Suprapubic skin (tissue), 4 donors: ENCODE data around the gene PCK2. TPM values are rescaled to one million over a fixed set of nuclear protein-coding genes. Genes with fewer than 3 reads are reported as not detected.

ENCODE experiments used
- DNase-seq, 2 donors: peaks; one replicate each; pipeline ENCODE4 v3.0.0-alpha.2; 2019; ENCODE audit warnings: low spot score in 2 of 2
- H3K27ac ChIP-seq: fragments of 200-600 bp; sonication (generic); one replicate; pipeline ENCODE4 v1.5.1; 2019
- H3K27me3 ChIP-seq: fragments of 200-600 bp; sonication (generic); one replicate; pipeline ENCODE4 v1.5.1; 2019
- H3K36me3 ChIP-seq: fragments of 200-600 bp; sonication (generic); one replicate; pipeline ENCODE4 v1.5.1; 2019
- H3K4me1 ChIP-seq: fragments of 200-600 bp; sonication (generic); one replicate; pipeline ENCODE4 v1.5.1; 2019
- H3K4me3 ChIP-seq: fragments of 200-600 bp; sonication (generic); one replicate; pipeline ENCODE4 v1.5.1; 2019; ENCODE audit warnings: mild to moderate bottlenecking
- H3K9me3 ChIP-seq: fragments of 200-600 bp; sonication (generic); one replicate; pipeline ENCODE4 v1.5.1; 2019
- EP300 ChIP-seq: sonication (generic); formaldehyde crosslinking; IDR thresholded peaks from one replicate; pipeline ENCODE4 v1.6.1; 2017; ENCODE audit warnings: antibody characterized with exemption
- POLR2A ChIP-seq, 2 donors: fragments of 450-650 bp; IDR thresholded peaks; one replicate each; pipeline ENCODE4 v1.6.1; 2017; ENCODE audit warnings: antibody characterized with exemption in 2 of 2, mild to moderate bottlenecking in 2 of 2, moderate library complexity in 2 of 2
- POLR2AphosphoS5 ChIP-seq, 3 donors: sonication (generic); formaldehyde crosslinking; IDR thresholded peaks; one replicate each; pipeline ENCODE4 v1.6.1; 2017; ENCODE audit warnings: antibody characterized with exemption in 3 of 3
- WGBS: methylation state at CpG from one replicate; pipeline ENCODE4 v1.1.5; 2018; 5-methylcytosine and 5-hydroxymethylcytosine counted together
- total RNA-seq, 4 donors: library from RNA; depleted of rRNA; stranded (reverse); fragments of >200 nt; gene quantifications; one replicate each; pipeline ENCODE4 v1.1.0, GENCODE V29; 2016
- TF ChIP-seq, protein P1 (sequence below), 2 donors: fragments of 200-600 bp in 1 of 2; fragments of 450-650 bp in 1 of 2; sonication (generic) in 1 of 2; IDR thresholded peaks; one replicate each; pipeline ENCODE4 v1.5.1; 2016 to 2019; ENCODE audit warnings: antibody characterized with exemption in 2 of 2, mild to moderate bottlenecking in 1 of 2, moderate library complexity in 1 of 2

Gene PCK2
- total RNA-seq, 4 donors from 2014 or later: 9.2 to 25.1 (median 14.4) TPM

DNA sequence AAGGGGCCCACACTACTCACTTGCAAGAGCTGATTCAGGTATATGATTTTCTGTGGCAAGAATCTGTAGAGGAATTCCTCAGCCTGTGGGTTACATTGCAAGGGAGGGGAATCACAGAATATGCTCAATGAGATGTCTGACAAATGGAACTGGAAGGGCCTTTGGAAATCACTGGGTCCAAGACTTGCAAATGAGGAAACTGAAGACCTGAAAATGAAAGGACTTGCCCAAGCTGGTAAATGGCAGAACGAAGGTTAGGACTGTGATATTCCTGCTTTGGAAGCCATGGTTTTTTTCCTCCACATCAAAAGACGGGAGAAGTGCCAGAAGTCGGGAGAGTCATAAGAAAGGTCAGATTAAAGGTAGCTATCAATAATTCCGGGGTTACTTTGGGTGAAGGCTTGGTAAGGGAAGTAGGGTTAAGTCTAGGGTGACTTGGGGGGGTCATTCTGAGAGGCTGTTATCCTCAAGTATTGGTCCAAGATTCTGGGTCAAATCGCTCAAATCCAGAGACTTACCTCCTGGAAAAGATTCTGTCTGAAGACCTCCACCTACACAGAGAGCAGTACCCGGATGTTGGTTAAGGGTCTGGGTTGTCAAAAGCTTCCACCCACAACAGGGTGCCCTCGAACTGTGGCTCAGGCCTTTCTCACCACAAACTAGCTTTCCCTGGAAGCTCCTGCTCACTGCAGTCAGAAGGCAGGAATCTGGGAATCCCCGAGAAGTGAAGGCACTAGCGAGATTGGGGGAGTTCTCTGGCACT, 51.8 kb downstream of the PCK2 start:
- DNase-seq: no peak
- Histone ChIP-seq H3K4me3 (peak overlapping the region; percentile 96), H3K36me3 (peaks cover 24% of the 10 kb centered on the region), H3K9me3 (no peaks in the 10 kb centered on the region), H3K27ac (peak overlapping the region; percentile 84), H3K4me1 (peaks cover 41% of the 10 kb centered on the region), H3K27me3 (no peaks in the 10 kb centered on the region)
- TF ChIP-seq, protein P1, sequence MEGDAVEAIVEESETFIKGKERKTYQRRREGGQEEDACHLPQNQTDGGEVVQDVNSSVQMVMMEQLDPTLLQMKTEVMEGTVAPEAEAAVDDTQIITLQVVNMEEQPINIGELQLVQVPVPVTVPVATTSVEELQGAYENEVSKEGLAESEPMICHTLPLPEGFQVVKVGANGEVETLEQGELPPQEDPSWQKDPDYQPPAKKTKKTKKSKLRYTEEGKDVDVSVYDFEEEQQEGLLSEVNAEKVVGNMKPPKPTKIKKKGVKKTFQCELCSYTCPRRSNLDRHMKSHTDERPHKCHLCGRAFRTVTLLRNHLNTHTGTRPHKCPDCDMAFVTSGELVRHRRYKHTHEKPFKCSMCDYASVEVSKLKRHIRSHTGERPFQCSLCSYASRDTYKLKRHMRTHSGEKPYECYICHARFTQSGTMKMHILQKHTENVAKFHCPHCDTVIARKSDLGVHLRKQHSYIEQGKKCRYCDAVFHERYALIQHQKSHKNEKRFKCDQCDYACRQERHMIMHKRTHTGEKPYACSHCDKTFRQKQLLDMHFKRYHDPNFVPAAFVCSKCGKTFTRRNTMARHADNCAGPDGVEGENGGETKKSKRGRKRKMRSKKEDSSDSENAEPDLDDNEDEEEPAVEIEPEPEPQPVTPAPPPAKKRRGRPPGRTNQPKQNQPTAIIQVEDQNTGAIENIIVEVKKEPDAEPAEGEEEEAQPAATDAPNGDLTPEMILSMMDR (IDR thresholded peaks at IDR 0.05): no peak
- TF ChIP-seq EP300 (no peak), POLR2AphosphoS5 (IDR thresholded peaks at IDR 0.05) (no peak), POLR2A (IDR thresholded peaks at IDR 0.05) (no peak)
- 10% methylated on average over 8 of the region's 9 CpGs for WGBS

DNA sequence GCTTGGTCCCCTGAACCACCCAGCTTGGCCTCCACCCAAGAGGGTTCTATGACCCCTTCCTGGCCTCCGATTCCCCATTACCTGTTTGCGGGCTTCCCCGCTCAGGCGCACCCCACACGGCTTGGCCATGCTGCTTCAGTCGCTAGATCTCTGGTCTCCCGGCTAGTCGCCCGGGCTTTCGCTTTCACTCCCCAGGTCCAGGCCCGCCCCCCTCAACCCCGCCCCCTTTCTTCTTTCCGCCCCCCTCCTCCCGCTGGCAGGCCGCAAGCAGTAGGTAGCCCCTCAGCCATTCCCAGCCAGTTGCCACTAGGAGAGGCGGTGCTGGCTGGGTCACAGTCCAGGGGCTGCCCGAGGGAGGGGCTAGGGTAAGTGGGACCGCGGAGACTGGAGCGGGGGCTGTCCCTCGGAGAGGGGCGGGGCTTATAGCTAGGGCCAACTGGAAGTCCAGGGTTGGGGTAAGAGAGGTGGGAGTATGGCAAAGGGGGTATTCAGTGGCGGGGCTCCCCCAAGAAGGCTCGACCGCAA, 52.4 kb downstream of the PCK2 start, which contains the start of gene PSME2:
PSME2 (minus strand) TSS at position 158 of the 525 bp plus-strand sequence; CDS start at position 129, 29 bp downstream.
- TF ChIP-seq, protein P1 (IDR thresholded peaks at IDR 0.05): no peak
- TF ChIP-seq POLR2AphosphoS5 (IDR thresholded peaks at IDR 0.05): no peak
- TF ChIP-seq EP300: no peak
- TF ChIP-seq POLR2A (IDR thresholded peaks at IDR 0.05): no peak
- H3K27ac ChIP-seq: peak within 1 kb of the TSS; percentile 84

DNA sequence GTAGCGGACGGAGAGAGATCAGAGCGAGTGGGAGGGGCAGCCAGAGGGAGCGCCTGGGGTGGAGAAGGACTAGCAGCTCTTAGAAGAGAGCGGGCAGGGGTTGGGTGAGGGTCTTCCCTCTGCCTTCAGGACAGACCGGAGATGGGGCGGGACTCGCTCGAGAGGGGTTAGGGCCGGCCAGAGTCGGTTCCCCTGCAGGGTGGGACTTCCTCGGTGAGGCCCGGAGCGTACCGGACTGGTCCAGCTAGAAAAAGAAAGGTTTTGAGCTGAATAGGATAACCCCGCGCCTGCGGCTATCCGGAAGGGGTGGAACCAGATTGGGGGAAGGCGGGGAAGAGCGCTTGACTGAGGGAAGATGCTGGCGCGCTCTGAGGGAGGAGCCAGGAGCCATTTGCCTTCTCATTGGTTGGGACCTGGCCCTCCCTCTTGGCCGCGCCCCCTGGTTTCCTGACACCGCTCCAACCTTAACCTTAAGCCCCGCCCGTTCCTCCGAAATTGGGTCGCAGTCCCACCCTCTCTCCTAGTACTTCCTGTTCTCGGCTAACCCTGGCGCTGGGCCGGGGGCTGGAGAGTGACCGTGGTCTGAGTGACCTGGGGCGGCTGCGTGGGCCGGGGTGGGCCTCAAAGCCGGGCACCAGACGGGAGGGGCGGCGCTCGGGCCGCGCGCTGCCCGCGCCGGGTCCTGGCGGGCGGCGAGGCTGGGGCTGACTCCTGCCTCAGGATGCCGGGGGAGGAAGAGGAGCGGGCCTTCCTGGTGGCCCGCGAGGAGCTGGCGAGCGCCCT, 53.1 kb downstream of the PCK2 start, which contains the start of gene RNF31:
RNF31 (plus strand) TSS at position 521 of the 783 bp plus-strand sequence; CDS start at position 722, 201 bp downstream.
- H3K27me3 ChIP-seq: no peaks in the 10 kb centered on the region
- WGBS: 2% methylated on average over 32 of the region's 57 CpGs
- H3K4me1 ChIP-seq: peaks cover 37% of the 10 kb centered on the region
- H3K4me3 ChIP-seq: peak within 1 kb of the TSS; percentile 96
- TF ChIP-seq, protein P1 (IDR thresholded peaks at IDR 0.05): no peak
- TF ChIP-seq POLR2AphosphoS5 (IDR thresholded peaks at IDR 0.05) (peak in 1 of 3 donors; percentile 7), EP300 (no peak), POLR2A (IDR thresholded peaks at IDR 0.05) (no peak)
- H3K36me3 ChIP-seq: peaks cover 37% of the 10 kb centered on the region
- peak within 1 kb of the TSS; percentile 84 for H3K27ac ChIP-seq
- H3K9me3 ChIP-seq: no peaks in the 10 kb centered on the region
- DNase-seq: peak; percentile 99 to 100

More for the DNA sequence above, 52.4 kb downstream of the PCK2 start, which contains the start of gene PSME2:
- Histone ChIP-seq H3K36me3 (peaks cover 30% of the 10 kb centered on the region), H3K4me1 (peaks cover 40% of the 10 kb centered on the region), H3K9me3 (no peaks in the 10 kb centered on the region), H3K4me3 (peak within 1 kb of the TSS; percentile 96), H3K27me3 (no peaks in the 10 kb centered on the region)
- DNase-seq: peak; percentile 95 to 96
- 0% methylated on average over 25 of the region's 25 CpGs for WGBS

DNA sequence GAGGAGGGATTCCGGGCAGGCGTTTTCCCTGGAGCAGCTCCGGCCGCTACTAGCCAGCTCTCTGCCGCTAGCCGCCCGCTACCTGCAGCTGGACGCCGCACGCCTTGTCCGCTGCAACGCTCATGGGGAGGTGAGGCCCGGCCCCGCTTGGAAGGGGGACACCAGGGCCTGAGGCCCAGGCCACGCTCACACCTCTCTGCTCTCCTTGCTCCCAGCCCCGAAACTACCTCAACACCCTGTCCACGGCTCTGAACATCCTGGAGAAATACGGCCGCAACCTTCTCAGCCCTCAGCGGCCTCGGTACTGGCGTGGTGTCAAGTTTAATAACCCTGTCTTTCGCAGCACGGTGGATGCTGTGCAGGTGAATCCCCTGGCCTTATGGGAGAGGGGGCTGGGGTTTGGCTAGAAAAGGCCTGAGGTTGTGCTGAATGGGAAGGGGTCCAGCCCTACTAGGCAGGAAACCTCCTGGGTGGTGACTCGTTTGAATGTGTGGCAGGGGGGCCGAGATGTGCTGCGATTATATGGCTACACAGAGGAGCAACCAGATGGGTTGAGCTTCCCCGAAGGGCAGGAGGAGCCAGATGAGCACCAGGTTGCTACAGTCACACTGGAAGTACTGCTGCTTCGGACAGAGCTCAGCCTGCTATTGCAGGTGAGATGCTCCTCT, 53.8 kb downstream of the PCK2 start:
- Histone ChIP-seq H3K4me3 (peak overlapping the region; percentile 96), H3K4me1 (peaks cover 32% of the 10 kb centered on the region), H3K36me3 (peaks cover 44% of the 10 kb centered on the region), H3K27me3 (no peaks in the 10 kb centered on the region), H3K27ac (peak overlapping the region; percentile 84), H3K9me3 (no peaks in the 10 kb centered on the region)
- DNase-seq: no peak
- WGBS: 11% methylated on average over 6 of the region's 29 CpGs
- no peak for TF ChIP-seq POLR2AphosphoS5 (IDR thresholded peaks at IDR 0.05)
- TF ChIP-seq, protein P1 (IDR thresholded peaks at IDR 0.05): no peak
- no peak for TF ChIP-seq EP300
- no peak for TF ChIP-seq POLR2A (IDR thresholded peaks at IDR 0.05)
